HepG2 (cell line): ENCODE data around the gene VASN. TPM values are rescaled to one million over a fixed set of nuclear protein-coding genes. Genes with fewer than 3 reads are reported as not detected.
A peak's percentile ranks its signal among the peaks of the same experiment; 100 is the strongest.

Experiments used
- ASH2L ChIP-seq: fragments of 300-600, 200-600 bp; sonication (generic); IDR thresholded peaks from 2 replicates; pipeline ENCODE4 v1.7.0; 2017; ENCODE audit warnings: low read depth, mild to moderate bottlenecking, moderate library complexity, mixed read lengths, low read length; ENCODE audit not compliant: insufficient read length
- FOSL1 ChIP-seq: sonication (generic); formaldehyde crosslinking; IDR thresholded peaks from 2 replicates; pipeline ENCODE4 v1.9.0; 2021; ENCODE audit warnings: missing genetic modification reagents, borderline replicate concordance
- FOXJ3 ChIP-seq: sonication (generic); formaldehyde crosslinking; IDR thresholded peaks from 2 replicates; pipeline ENCODE4 v1.4.0; 2020; ENCODE audit warnings: missing genetic modification reagents, mild to moderate bottlenecking, borderline replicate concordance
- FOXO1 ChIP-seq: sonication (generic); formaldehyde crosslinking; IDR thresholded peaks from 2 replicates; pipeline ENCODE4 v1.4.0; 2020; ENCODE audit warnings: missing genetic modification reagents
- HDAC2 ChIP-seq: sonication (generic); formaldehyde crosslinking; IDR thresholded peaks from 2 replicates; pipeline ENCODE4 v1.4.0; 2020; ENCODE audit warnings: missing genetic modification reagents
- HES4 ChIP-seq: sonication (generic); formaldehyde crosslinking; IDR thresholded peaks from 2 replicates; pipeline ENCODE4 v1.9.0; 2021; ENCODE audit warnings: mild to moderate bottlenecking, missing genetic modification reagents, borderline replicate concordance
- NCOA1 ChIP-seq: sonication (generic); formaldehyde crosslinking; IDR thresholded peaks from 2 replicates; pipeline ENCODE4 v1.9.0; 2021; ENCODE audit warnings: missing genetic modification reagents
- PHF5A ChIP-seq: IDR thresholded peaks from one replicate; pipeline ENCODE4 v1.6.1; 2018; ENCODE audit warnings: low read depth, missing genetic modification reagents; ENCODE audit not compliant: unreplicated experiment
- SOX5 ChIP-seq: IDR thresholded peaks from 2 replicates; pipeline ENCODE4 v1.6.1; 2016; ENCODE audit warnings: borderline replicate concordance
- SPEN ChIP-seq: sonication (generic); formaldehyde crosslinking; IDR thresholded peaks from 2 replicates; pipeline ENCODE4 v1.5.1; 2020; ENCODE audit warnings: low read depth, mild to moderate bottlenecking, missing genetic modification reagents
- SRSF1 ChIP-seq: fragments of 200-400 bp; formaldehyde crosslinking; optimal IDR thresholded peaks from 2 replicates; pipeline ENCODE3; 2017; ENCODE audit warnings: mild to moderate bottlenecking, low read depth, low read length, moderate library complexity
- TAF1 ChIP-seq: sonication (generic); formaldehyde crosslinking; IDR thresholded peaks from 2 replicates; pipeline ENCODE4 v1.4.0; 2020; ENCODE audit warnings: missing genetic modification reagents
- TBL1XR1 ChIP-seq: fragments of 150-350 bp; IDR thresholded peaks from 2 replicates; pipeline ENCODE4 v1.6.1; 2014; ENCODE audit warnings: borderline replicate concordance, low read length; ENCODE audit not compliant: partially characterized antibody
- ZBTB8A ChIP-seq: sonication (generic); formaldehyde crosslinking; IDR thresholded peaks from 2 replicates; pipeline ENCODE4 v1.4.0; 2020; ENCODE audit warnings: mild to moderate bottlenecking, low read depth, missing genetic modification reagents, borderline replicate concordance
- ZMYM2 ChIP-seq: sonication (generic); formaldehyde crosslinking; IDR thresholded peaks from 2 replicates; pipeline ENCODE4 v1.8.0; 2022; ENCODE audit warnings: mild to moderate bottlenecking, missing genetic modification reagents
- ZNF484 ChIP-seq: sonication (generic); formaldehyde crosslinking; IDR thresholded peaks from 2 replicates; pipeline ENCODE4 v1.5.1; 2020; ENCODE audit warnings: mild to moderate bottlenecking, low read depth, missing genetic modification reagents, borderline replicate concordance
- ZNF781 ChIP-seq: sonication (generic); formaldehyde crosslinking; IDR thresholded peaks from 2 replicates; pipeline ENCODE4 v1.5.1; 2020; ENCODE audit warnings: borderline replicate concordance, mild to moderate bottlenecking, missing genetic modification reagents; ENCODE audit errors: not compliant biosample characterization
- ZSCAN9 ChIP-seq: IDR thresholded peaks from 2 replicates; pipeline ENCODE4 v1.6.1; 2016; ENCODE audit warnings: borderline replicate concordance
- polyA plus RNA-seq, 8 experiments: library from polyadenylated mRNA; depleted of rRNA in 3 of 8; stranded (reverse) in 7 of 8; unstranded in 1 of 8; fragments of >200 nt; fragmentation: Illumina TruSeq in 4 of 8; extraction: Trizol in 4 of 8; gene quantifications; 2 replicates each; pipeline versions ENCODE4 v1.2.1 to v1.2.3, GENCODE V29; 2011 to 2016; ENCODE audit warnings: low read depth in 4 of 8, missing spikeins in 1 of 8, mixed read lengths in 1 of 8; ENCODE audit not compliant: insufficient read depth in 1 of 8
- total RNA-seq, 5 experiments: library from RNA; depleted of rRNA; stranded (reverse); fragments of >200 nt; fragmentation: Illumina TruSeq; extraction: Trizol; gene quantifications; 2 replicates each; pipeline ENCODE4 v1.2.3, GENCODE V29; 2016; ENCODE audit warnings: low read depth in 1 of 5
- TF ChIP-seq, protein P1 (sequence below): sonication (generic); formaldehyde crosslinking; IDR thresholded peaks from 2 replicates; pipeline ENCODE4 v1.5.0; 2020; ENCODE audit warnings: missing genetic modification reagents, mild to moderate bottlenecking, borderline replicate concordance
- TF ChIP-seq, protein P2 (sequence below): sonication (generic); formaldehyde crosslinking; IDR thresholded peaks from 2 replicates; pipeline ENCODE4 v1.8.0; 2022; ENCODE audit warnings: missing genetic modification reagents, mild to moderate bottlenecking, inconsistent platforms, borderline replicate concordance
- TF ChIP-seq, protein P3 (sequence below): sonication (generic); formaldehyde crosslinking; IDR thresholded peaks from 2 replicates; pipeline ENCODE4 v1.5.1; 2020; ENCODE audit warnings: mild to moderate bottlenecking, missing genetic modification reagents, moderate library complexity
- TF ChIP-seq, protein P4 (sequence below), 2 experiments: fragments of 450-650 bp in 1 of 2; sonication (generic) in 1 of 2; formaldehyde crosslinking; IDR thresholded peaks; 2 replicates each; pipeline versions ENCODE4 v1.5.0 to v1.8.0; 2020 to 2022; ENCODE audit warnings: mild to moderate bottlenecking in 1 of 2, missing genetic modification reagents in 1 of 2

Gene VASN
- total and polyA plus RNA-seq, 2 of the 13 experiments (the other 11 are each of a cell fraction or from before 2014, with no cell fraction given) = 8.4 to 18.2 TPM

DNA sequence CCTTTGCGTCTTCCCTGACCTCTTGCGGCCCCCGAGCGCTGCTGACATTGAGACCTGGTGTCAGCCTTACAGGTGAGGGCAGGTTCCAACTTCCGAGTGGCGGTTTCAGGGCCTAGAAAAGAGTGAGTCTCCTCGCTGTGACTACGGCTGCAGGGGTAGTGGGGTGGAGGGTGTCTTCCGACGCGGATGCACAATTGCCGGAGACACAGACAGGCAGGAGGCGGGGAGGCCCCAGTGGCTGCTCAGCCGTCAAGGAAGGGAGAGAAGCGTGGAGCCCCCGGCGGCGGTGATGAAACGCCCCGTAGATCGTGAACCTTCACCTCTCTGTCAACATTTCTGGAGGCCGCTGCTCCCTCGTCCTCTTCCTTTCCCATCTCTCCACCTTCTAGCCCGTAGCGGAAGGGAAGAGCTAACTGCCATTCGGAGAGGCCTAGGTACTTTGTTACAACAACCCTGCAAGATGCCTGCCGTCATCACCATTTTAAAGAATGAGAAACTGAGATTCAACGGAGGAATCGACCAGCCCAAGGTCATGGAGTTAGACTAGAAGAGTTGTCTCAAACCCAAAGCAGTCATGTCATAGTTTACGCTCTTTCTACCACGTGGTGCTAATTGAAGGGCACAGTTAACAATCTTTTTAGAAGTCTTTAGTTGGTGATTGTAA is 54.5 kb downstream of the VASN start (continued):
- TF ChIP-seq, protein P1, sequence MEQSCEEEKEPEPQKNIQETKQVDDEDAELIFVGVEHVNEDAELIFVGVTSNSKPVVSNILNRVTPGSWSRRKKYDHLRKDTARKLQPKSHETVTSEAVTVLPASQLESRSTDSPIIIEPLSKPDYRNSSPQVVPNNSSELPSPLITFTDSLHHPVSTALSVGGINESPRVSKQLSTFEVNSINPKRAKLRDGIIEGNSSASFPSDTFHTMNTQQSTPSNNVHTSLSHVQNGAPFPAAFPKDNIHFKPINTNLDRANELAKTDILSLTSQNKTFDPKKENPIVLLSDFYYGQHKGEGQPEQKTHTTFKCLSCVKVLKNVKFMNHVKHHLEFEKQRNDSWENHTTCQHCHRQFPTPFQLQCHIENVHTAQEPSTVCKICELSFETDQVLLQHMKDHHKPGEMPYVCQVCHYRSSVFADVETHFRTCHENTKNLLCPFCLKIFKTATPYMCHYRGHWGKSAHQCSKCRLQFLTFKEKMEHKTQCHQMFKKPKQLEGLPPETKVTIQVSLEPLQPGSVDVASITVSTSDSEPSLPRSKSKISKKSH (CRISPR knock-in tag) = peak; percentile 66; the same call in 1 of the 2 replicates
- TF ChIP-seq ZBTB8A (peak; percentile 72; the same call in 1 of the 2 replicates), PHF5A (CRISPR knock-in tag) (no peak), SPEN (peak; percentile 13; the same call in 1 of the 2 replicates), HDAC2 (CRISPR knock-in tag) (peak; percentile 67; the same call in 1 of the 2 replicates), ZSCAN9 (CRISPR knock-in tag) (peak; percentile 48; the same call in 1 of the 2 replicates), ASH2L (peak; percentile 86), SRSF1 (no peak), FOSL1 (CRISPR knock-in tag) (no peak), HES4 (CRISPR knock-in tag) (peak; percentile 77; the same call in 1 of the 2 replicates), ZNF781 (CRISPR knock-in tag) (peak; percentile 57), FOXO1 (CRISPR knock-in tag) (peak; percentile 69; the same call in 1 of the 2 replicates), ZMYM2 (CRISPR knock-in tag) (no peak), FOXJ3 (CRISPR knock-in tag) (0 out of 2 replicates have a peak, but pooled peaks have one; percentile 32), TAF1 (CRISPR knock-in tag) (peak; percentile 11), NCOA1 (CRISPR knock-in tag) (peak; percentile 54; the same call in 1 of the 2 replicates), ZNF484 (CRISPR knock-in tag) (peak; percentile 7; the same call in 1 of the 2 replicates), TBL1XR1 (no peak), SOX5 (CRISPR knock-in tag) (0 out of 2 replicates have a peak, but pooled peaks have one; percentile 34)
- TF ChIP-seq, protein P2, sequence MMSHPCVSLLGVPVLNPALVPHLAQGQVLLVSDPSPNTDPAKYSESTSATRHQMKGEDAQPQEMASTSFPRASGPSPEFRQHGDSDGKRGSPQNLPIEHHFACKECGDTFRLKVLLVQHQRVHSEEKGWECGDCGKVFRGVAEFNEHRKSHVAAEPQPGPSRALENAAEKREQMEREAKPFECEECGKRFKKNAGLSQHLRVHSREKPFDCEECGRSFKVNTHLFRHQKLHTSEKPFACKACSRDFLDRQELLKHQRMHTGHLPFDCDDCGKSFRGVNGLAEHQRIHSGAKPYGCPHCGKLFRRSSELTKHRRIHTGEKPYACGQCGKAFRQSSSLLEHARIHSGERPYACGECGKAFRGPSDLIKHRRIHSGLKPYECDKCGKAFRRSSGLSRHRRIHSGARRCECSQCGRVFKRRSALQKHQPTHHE = 0 out of 2 replicates have a peak, but pooled peaks have one; percentile 83
- TF ChIP-seq, protein P3, sequence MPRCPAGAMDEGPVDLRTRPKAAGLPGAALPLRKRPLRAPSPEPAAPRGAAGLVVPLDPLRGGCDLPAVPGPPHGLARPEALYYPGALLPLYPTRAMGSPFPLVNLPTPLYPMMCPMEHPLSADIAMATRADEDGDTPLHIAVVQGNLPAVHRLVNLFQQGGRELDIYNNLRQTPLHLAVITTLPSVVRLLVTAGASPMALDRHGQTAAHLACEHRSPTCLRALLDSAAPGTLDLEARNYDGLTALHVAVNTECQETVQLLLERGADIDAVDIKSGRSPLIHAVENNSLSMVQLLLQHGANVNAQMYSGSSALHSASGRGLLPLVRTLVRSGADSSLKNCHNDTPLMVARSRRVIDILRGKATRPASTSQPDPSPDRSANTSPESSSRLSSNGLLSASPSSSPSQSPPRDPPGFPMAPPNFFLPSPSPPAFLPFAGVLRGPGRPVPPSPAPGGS (CRISPR knock-in tag) = no peak; the same call in 1 of the 2 replicates
- TF ChIP-seq, protein P4, sequence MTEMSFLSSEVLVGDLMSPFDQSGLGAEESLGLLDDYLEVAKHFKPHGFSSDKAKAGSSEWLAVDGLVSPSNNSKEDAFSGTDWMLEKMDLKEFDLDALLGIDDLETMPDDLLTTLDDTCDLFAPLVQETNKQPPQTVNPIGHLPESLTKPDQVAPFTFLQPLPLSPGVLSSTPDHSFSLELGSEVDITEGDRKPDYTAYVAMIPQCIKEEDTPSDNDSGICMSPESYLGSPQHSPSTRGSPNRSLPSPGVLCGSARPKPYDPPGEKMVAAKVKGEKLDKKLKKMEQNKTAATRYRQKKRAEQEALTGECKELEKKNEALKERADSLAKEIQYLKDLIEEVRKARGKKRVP (CRISPR knock-in tag; IDR thresholded peaks at IDR 0.05) = peak in 1 of 2 experiments; percentile 78; a peak in 2 of 4 replicates
